HG02678 (cell line): ENCODE results near the gene PRL.

Experiments used
- ATAC-seq: cut with Tn5 transposase; IDR thresholded peaks from one replicate; pipeline ENCODE4 v1.9.1; 2021; ENCODE audit warnings: mild to moderate bottlenecking, moderate library complexity; ENCODE audit not compliant: unreplicated experiment

The PRL gene

DNA sequence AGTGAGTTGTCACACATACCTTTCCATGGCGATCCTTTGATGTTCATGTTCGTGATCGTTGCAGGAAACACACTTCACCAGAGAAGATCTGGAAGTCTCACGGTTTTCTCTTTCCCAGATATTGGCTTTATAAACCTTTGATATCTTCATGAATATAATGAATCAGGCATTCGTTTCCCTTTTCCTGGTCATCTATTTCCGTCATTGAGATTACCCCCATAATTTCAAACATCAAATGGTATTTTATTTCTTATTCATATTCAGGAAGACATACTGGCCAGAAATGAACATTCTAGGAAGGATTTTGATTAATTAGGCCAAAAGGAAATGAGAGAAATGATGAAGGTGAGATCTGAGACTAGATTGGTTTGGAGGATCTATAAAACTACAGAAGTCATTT, at the start of gene PRL:
TSS of gene PRL (minus strand) at position 101 of the 400 bp plus-strand sequence. CDS start at position 47, 54 bp downstream.
- no peak for ATAC-seq

DNA sequence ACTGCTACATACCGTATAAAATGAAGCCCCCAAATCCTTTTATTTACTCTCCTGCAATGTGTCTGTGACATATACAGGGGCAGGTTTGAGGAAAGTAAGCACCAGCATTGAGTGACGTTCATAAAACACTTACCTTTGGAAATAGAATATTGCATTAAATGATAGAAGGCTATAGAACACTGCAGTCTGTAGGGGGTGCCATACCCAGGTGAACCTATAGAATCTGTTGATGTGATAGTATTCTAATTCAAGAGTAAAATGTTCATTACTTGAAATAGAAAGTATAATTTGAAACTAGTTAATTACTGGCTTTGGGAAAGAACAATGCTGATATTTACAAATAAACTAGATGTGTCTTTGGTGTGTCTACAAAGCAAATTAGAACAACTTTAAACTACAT, 47.0 kb upstream of the PRL start:
- ATAC-seq, result no peak

DNA sequence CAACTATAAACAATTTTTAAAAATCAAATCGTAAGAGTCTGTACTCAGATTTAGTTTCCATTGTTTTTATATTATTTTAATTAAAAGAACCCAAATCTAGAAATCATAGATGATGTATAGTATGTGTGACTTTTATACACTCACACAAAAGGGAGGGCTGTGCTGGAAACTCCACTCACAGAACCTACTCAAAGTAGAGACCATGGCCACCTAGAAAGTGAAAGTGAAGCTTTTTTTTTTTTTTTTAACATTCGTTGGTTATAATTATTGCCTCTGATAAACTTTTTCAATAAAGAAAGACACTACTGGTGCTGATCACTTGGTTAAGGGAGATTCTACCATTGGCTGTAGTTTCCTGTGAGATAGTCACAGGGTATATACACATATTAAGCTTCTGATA, 37.9 kb upstream of the PRL start:
- no peak for ATAC-seq

DNA sequence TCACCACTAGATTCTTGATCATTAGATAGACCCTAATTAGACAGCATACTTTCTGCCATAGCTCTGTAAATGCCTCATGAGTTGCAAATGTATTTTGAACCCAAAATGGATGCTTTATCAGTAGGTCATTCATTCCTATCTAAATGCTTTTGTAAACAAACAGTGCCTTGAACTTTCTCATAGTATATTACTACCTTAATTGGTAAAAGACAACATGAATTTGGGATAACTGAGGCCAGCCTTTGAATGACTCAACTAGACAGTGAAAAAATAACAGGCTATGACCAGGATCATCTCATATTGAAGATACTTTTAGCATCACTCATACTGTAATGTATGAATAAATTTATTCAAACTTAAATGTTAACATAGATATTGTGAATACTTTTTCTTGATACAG, 37.0 kb upstream of the PRL start:
- ATAC-seq, result no peak

DNA sequence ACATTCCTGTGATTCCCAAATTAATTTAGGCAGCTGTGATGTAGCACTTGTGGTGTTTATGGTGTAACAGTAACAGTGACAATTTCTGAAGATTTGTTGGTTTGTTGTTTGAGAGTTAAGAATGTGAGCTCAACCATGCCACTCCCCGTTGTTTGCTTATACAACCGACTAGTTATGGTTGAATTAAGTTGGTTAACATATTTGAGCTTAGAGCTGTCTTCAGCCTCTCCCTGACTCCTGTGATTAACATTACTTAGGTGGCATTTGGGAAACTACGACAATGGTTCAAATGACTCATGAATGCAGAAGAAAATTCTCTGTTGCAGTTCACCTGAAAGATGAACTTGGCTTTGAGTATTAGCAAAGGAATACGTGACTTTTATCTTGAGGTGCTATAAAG, 35.9 kb upstream of the PRL start:
- ATAC-seq, result no peak

DNA sequence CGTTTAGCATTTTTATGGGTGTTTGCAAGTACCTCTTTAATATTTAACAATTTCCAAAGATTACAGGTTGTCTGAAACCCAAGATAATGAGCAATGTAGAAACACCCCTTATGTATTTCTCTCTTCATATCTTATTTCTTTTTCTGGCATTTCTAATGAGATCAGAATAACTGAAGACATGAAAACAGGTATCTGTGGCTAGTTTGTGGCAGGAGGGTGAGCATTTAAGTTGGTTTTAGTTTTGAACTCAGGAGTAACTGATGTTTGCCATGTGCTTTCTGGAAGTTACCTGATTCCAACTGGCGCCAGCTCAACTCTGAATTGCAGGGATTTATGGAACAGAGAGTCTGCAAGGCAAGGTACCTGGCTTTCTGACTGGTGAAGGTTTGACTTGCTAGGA, 35.4 kb upstream of the PRL start:
- no peak for ATAC-seq

DNA sequence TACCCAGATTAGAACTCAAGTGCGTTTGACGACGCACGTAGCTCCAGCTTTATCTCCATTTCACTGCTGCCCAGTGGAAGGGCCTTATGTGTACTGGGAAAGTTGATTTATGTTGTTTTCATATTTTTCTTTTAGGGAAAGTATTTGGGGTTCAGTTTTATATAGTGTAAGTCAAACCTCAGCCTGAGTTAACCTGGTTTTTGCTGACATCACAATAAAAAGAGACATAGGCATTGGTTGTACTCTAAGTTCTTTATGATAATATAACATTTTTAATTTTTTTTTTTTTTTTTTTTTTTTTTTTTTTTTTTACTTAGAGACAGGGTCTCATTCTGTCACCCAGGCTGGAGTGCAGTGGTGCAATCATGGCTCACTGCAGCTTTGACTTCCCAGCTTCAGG, 34.1 kb upstream of the PRL start:
- ATAC-seq, result no peak

DNA sequence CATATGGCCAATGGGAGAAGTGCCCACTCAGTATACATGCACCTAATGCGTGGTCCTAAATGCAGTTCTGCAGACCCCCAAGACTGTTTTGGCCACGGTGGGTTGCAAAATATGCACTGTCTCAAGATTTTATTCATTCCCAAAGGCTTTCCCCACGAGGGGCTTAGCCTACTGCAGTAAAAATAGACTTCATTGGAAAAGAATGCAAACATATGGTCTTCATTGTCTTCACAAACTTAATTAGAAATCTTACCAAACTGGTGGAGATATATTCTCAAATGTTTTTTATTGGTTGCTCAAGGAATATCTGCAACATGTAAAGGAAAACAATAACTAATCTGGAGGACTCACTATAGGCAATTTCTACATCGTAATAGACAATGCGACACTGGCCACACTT, 31.6 kb upstream of the PRL start:
- no peak for ATAC-seq

DNA sequence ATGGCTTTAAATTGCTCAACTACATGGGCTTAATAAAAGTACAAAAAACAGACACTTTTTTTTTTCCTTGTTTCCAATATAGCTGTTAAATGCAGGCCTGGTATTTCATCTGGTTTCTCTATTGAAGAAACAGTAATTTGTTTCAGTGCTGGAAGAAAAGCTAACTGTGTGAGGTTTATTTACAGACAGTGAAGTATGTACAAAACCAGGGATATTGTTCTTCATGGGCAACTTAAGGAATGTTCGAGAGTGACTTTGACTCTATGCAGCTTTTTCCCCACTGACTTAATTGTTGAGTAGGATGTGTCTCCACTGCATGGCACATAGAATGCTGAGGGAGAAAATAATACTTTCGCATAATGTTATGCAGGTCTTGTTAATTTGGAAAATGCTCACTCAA, 31.0 kb upstream of the PRL start:
- ATAC-seq, result no peak

DNA sequence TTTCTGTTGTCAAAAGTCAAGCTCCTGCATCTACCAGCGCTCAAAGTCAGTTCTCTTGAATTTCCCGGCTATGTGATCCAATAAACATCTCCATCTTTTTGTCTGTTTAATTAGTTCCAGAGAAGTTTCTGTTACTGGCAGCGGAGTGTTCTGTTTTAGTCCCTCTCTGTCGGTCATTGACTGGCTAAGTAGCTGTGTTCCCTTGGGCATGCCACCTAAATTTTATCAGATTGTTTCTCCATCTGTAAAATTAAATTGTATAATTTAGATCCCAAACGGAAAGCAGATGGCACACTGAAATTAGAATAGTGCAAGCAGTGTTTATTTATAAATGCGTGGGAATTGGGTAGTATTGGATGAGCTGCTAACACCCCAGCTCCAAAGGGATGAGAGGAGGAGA, 29.7 kb upstream of the PRL start:
- ATAC-seq, result no peak

DNA sequence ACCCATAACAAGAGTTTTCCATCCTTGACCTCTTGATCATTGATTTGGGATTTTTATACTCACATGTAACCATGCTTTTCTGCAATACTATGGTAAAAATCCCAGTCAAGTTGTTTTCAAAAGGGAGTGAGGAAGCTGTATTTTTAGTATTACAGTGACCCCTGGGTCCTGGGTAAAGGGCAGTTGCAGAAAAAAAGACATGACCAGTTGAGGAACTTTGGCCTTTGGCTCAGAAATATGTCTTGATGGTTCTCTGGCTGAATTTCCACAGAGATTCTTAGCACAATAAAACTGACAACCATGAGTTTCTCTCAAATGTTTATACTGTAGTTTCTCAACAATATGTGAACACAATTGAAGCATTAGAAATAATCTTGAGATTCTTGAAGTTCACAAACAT, 28.6 kb upstream of the PRL start:
- no peak for ATAC-seq

DNA sequence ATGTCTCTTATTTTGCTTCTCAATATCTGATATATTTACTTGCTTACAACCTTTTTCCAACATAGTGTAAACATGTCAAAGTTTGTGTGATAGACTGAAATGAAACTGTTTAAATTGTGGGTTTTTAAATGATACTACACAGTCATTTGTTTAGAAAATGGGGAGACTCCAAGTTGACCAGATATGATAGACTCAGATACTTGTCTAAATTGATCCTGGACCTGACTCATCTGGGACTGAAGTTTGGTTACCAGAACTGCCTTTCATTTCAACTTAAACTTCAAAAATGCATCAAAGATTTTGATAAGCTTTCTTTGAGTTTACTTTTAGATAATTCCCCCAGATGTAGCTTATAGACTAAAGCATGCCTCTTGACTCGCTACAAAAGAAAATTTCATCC, 27.0 kb upstream of the PRL start:
- no peak for ATAC-seq

DNA sequence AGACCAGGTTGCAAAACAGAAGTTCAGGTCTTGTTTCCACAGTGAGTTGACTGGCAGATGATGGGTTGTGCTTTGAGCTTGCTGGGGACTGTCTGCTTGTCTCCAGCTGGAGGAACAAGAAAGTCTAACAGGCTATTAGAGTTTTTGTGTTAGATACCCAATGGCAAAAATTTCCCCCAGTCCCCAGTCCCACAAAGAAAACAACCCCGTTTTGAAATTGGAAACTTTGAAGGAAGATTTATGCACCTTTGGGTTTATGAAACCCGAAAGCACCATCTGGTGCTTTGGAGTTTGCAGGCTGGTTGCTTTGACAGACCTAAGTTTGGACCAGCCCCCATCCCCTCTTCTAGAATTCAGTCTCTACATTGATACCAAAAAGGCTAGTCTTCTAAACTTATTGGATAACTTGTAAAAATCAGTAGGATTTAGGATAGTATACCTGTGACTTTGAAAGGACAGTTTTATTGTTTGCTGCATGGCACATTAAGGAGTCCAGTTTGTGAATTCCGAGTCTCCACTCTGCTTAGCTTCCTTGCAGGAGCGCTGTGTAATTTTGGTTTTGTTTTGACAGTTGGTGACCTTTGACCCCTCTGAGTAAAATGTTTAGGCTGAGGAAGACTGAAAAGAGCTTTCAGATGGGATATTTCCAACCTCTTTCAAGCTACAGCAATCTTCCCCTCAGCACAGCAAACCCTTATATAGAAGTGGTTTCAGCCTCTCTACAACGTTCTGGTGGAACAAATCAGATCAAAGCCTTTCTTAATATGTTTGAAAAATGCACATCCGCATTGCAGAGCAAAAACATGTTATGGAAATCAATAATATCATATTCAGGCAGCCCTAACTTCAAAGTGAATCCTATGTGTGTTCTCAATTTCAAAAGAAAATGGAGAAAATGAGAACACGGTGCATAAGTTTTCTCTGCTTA, 25.5 kb upstream of the PRL start:
- ATAC-seq, result peak; percentile 59

DNA sequence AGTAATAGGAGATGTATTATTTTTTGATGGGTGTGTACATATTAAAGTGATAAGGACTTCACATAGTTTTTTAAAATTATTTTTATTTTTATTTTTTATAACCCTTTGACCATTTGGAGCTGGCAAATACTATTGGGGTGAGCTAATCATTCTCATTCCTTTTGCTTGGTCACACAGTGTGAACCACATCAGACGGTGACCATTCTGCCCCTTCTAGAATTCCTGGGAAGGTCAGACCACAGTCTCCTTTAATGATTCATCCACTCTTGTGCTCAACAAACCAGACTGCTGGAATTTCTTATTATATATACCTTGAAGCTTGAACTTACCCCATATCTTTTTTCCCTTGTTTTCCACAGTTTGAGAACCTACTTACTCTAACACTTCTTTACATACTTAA, 23.9 kb upstream of the PRL start:
- no peak for ATAC-seq

DNA sequence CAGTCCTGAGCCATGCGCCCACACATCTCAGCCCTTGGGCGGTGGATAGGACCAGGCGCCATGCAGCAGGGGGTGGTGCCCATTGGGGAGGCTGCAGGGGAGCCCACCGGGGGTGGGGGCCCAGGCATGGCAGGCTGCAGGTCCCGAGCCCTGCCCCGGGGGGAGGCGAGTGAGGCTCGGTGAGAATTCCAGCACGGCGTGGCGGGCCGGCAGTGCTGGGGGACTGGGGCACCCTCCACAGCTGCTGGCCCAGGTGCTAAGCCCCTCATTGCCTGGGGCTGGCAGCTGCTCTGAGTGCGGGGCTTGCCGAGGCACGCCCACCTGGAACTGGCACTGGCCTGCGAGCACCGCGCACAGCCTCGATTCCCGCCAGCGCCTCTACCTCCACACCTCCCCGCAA, 21.6 kb upstream of the PRL start:
- no peak for ATAC-seq

DNA sequence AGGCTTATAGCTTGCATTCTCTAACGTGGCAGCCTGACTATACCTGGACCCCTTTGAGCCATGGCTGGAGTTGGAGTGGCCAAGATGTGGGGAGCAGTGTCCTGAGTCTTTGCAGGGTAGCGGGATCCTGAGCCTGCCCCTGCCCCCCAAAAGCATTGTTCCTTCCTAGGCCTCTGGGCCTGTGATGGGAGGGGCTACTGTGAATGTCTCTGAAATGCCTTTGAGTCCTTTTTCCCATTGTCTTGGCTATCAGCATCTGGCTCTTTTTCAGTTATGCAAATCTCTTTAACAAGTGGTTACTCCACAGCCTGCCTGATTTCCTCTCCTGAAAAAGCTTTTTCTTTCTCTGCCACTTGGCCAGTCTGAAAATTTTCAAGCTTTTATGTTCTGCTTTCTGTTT, 17.0 kb upstream of the PRL start:
- no peak for ATAC-seq

DNA sequence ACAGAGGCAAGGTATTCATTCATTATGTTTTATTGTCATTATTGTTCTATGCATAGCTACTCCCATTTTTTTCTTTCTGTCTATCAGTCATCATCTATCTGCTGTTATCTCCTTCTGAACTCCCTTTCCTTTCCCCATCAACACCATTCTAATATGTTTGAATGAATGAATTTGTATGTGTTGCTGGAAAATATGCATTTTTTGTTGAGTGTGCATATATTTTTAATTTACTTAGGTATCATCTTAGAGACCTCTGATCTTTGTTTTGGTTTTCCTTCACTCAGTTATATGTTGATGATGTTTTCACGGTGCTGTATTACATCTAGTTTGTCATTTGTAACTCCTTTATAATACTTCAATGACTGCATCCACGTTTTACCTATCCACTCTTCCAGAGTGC, 12.1 kb upstream of the PRL start:
- no peak for ATAC-seq

DNA sequence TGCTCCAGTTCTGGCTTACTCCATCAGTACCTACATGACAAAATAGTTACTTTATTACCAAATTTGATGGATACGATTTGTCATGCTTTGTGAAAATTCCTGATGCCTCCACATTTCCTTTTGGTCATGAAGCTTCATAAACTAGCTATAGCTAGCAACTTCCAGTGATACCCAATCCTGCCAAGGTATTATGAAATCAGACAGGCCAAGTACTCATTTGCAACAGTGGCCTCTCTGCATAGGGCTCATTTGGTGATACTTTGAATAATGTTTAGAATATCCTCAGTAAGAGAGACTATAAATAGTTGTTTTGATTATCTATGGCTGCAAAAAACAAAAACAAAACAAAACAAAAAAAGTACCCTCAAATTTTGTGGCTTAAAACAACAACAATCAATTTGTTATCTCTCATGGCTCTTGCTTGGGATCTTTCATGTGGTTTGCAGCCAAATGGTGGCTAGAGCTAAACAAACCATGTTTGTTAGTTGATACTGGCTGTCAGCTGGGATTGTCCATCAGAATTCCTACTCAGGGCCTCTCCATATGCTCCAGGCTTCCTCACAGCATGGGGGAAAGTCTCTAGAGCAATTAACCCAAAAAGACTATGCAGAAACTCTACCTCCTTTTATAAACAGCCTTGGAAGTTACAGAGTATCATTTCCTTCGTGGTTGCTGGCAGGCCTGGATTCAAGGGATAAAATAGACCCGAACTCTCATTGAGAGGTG, 10.1 kb upstream of the PRL start:
- ATAC-seq, result no peak

DNA sequence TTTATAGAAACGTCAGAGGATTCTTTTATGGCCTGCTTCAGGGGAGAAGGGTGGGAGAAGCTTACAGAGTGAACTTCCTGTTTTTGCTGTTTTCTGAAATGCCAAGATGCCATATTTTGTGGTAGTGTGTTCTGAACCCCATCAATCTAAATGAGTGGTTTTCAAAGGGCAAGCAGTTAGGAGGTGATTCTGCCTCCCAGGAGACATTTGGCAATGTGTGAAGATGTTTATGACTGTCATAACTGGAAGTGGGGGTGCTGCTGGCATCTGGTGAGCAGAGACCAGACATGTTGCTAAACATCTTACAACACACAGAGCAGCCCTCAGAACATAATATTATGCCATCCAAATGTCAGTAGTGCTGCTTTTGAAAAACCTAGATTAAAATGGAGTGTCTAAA, 6.0 kb upstream of the PRL start:
- no peak for ATAC-seq

DNA sequence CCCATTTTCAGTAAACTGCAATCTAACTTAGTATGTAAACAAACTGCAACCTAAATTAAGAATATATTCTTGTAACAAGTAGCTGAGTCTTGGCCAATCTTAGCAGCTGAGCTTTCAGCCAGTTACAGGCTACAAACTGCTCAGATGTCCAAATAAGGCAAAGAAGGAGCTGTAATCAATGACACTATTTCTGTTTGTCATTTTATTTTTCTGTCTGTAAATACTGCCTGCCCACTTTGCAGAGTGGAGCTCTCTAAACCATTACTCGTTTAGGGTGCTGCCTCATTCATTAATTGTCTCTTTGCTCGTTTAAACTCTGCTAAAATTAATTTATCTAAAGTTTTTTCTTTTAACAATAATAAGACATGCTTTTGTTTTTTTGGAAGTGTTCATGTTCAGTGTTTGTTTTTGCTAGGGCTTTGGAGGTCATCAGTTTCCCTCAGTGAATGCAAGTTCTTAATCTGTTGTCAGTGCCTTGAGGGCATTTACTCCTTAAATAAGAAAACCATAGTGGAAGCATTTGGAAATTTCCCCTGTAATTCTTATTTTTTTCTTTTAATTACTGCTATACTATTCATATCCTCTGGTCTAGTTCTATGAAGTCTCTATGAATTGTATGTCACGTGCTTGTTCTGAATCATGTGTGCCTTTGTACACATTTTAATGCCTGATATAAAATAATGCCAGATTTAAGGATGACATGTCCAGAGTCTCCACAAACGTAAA, 3.6 kb upstream of the PRL start:
- no peak for ATAC-seq

DNA sequence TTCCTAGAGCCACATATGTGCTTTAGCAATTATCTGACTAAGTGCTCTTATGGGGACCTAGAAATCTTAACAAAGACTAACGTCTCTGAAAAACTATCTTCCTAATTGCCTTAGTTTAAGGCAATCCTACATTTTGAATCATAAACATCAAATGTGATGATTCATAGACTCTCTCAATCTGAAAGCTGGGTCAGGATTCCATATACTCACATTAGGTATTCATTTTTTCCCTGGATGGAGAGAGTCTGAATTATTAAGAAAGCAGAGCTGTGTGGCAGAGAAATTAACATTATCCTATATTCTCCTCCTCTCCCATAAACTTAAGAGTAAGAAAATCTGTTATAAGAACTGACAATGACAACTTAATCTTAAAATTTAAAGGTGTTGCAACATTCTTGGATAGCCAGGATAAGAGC, 1.6 kb upstream of the PRL start:
- ATAC-seq, result no peak

DNA sequence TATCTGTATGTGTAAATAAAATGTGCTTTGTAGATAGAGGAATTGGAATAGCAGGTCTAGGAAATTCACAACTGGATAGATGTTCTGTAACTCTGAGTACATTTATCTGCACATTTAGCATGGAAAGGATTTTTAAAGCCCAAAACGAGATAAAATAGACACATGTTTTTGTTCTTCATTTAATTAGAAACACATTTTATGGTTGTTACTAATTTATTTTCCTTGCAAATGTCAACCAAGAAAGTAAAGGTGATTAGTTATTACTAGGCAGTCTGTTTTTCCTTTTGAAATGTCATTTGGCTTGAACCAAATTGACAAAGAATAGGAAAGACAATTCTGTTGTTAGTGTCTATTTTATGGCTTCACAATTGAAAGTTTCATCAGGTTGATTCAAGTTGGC, 769 bp downstream of the PRL start:
- no peak for ATAC-seq
